ENCODE results near the gene OR1I1. TPM values are rescaled to one million over a fixed set of nuclear protein-coding genes. Genes with fewer than 3 reads are reported as not detected.

OR1I1 gene
- total and polyA plus RNA-seq, 2 of the 4 experiments (the other 2 are of a cell fraction) = not detected

DNA sequence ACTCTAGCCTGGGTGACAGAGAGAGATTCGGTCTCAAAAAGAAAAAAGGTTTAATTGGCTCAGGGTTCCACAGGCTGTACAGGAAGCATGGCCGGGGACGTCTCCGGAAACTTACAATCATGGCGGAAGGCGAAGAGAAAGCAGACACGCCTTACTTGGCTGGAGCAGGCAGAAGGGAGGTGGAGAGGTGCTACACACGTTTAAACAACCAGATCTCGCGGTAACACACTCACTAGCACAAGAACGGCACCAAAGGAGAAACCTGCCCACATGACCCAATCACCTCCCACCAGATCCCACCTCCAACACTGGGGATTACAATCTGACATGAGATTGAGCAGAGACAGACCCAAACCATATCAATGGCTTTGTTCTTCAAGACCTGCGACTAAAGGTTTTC lies 20.0 kb upstream of the OR1I1 start:
- Histone ChIP-seq H2BK15ac (ENCODE audit: low read depth, low read length) (no peak overlapping the region), H2AK5ac (ENCODE audit: low read depth, low read length) (no peak overlapping the region), H3K27ac (ENCODE audit: insufficient read depth, low read length) (no peak overlapping the region), H2AFZ (replicated peaks; ENCODE audit: low read length, poor library complexity) (no peak overlapping the region), H2BK120ac (ENCODE audit: low read depth, low read length) (no peak overlapping the region), H3K4me3 (ENCODE audit: insufficient read depth, low read depth, low read length) (no peak overlapping the region), H3K9ac (ENCODE audit: low read depth, low read length) (no peak overlapping the region), H3K9me1 (ENCODE audit: insufficient read depth, low read length) (no peaks in the 10 kb centered on the region), H4K8ac (ENCODE audit: low read depth in 2 of 2, low read length in 2 of 2) (no peak overlapping the region), H3K18ac (ENCODE audit: low read depth, low read length) (no peak overlapping the region), H3K9me3 (ENCODE audit: control insufficient read depth, insufficient read depth, low read length) (no peaks in the 10 kb centered on the region), H3K79me1 (ENCODE audit: low read depth in 1 of 2, low read length in 2 of 2) (no peaks in the 10 kb centered on the region), H3K4ac (ENCODE audit: low read depth, low read length) (no peak overlapping the region), H3K14ac (replicated peaks; ENCODE audit: low read depth, low read length) (no peak overlapping the region), H2BK5ac (ENCODE audit: low read depth, low read length, poor library complexity, severe bottlenecking) (no peak overlapping the region), H3K36me3 (ENCODE audit: control insufficient read depth, insufficient read depth, low read length) (no peaks in the 10 kb centered on the region), H4K20me1 (ENCODE audit: insufficient read depth, low read length) (no peaks in the 10 kb centered on the region), H3K27me3 (ENCODE audit: control insufficient read depth, insufficient read depth, low read length) (no peaks in the 10 kb centered on the region), H4K91ac (ENCODE audit: insufficient read depth, low read depth, low read length) (no peak overlapping the region), H2BK20ac (ENCODE audit: low read depth, low read length) (no peak overlapping the region), H4K5ac (ENCODE audit: low read depth, low read length) (no peak overlapping the region), H3K56ac (ENCODE audit: extremely low read depth, insufficient read depth, low read length) (no peak overlapping the region), H3K23ac (ENCODE audit: low read depth, low read length) (no peak overlapping the region), H3K4me2 (ENCODE audit: low read depth, low read length) (no peak overlapping the region), H3K4me1 (ENCODE audit: control insufficient read depth, insufficient read depth, low read length) (no peaks in the 10 kb centered on the region), H2AK9ac (replicated peaks; ENCODE audit: low read depth, low read length, poor library complexity) (no peak overlapping the region)
- ATAC-seq (ENCODE audit: low read depth) = no peak
- DNase-seq = no peak
- ChIA-PET POLR2A (ENCODE audit: unreplicated experiment) (no interaction called here), CTCF (no interaction called here)
- dilution Hi-C loops (cut with HindIII; ENCODE audit: low sequenced_read_pairs, unreplicated experiment) (no loop called here), in situ Hi-C loops (cut with MboI; ENCODE audit: low sequenced_read_pairs) (no loop called here), intact Hi-C loops (cut with micrococcal nuclease) (no loop called here)
- no TSS peak for BruUV-seq (replicated peaks)
- TF ChIP-seq RAD21 (IDR thresholded peaks at IDR 0.05; ENCODE audit: low read length) = no peak
- TF ChIP-seq, protein P1, sequence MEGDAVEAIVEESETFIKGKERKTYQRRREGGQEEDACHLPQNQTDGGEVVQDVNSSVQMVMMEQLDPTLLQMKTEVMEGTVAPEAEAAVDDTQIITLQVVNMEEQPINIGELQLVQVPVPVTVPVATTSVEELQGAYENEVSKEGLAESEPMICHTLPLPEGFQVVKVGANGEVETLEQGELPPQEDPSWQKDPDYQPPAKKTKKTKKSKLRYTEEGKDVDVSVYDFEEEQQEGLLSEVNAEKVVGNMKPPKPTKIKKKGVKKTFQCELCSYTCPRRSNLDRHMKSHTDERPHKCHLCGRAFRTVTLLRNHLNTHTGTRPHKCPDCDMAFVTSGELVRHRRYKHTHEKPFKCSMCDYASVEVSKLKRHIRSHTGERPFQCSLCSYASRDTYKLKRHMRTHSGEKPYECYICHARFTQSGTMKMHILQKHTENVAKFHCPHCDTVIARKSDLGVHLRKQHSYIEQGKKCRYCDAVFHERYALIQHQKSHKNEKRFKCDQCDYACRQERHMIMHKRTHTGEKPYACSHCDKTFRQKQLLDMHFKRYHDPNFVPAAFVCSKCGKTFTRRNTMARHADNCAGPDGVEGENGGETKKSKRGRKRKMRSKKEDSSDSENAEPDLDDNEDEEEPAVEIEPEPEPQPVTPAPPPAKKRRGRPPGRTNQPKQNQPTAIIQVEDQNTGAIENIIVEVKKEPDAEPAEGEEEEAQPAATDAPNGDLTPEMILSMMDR (conservative IDR thresholded peaks at IDR 0.05; ENCODE audit: low read depth, low read length) = no peak
- TF ChIP-seq SMC3 (IDR thresholded peaks at IDR 0.05; ENCODE audit: low read depth, low read length) = no peak
- TF ChIP-seq, protein P2, sequence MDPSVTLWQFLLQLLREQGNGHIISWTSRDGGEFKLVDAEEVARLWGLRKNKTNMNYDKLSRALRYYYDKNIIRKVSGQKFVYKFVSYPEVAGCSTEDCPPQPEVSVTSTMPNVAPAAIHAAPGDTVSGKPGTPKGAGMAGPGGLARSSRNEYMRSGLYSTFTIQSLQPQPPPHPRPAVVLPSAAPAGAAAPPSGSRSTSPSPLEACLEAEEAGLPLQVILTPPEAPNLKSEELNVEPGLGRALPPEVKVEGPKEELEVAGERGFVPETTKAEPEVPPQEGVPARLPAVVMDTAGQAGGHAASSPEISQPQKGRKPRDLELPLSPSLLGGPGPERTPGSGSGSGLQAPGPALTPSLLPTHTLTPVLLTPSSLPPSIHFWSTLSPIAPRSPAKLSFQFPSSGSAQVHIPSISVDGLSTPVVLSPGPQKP (IDR thresholded peaks at IDR 0.05; ENCODE audit: borderline replicate concordance, low read depth, low read length) = no peak
- no peak for TF ChIP-seq CHD1 (IDR thresholded peaks at IDR 0.05; ENCODE audit: low read depth, low read length)
- TF ChIP-seq BHLHE40 (IDR thresholded peaks at IDR 0.05; ENCODE audit: low read depth, low read length) = no peak
- TF ChIP-seq RCOR1 (IDR thresholded peaks at IDR 0.05; ENCODE audit: insufficient replicate concordance, low read length) = no peak
- TF ChIP-seq CEBPB (IDR thresholded peaks at IDR 0.05; ENCODE audit: low read depth, low read length) = no peak
- no peak for TF ChIP-seq MXI1 (IDR thresholded peaks at IDR 0.05; ENCODE audit: borderline replicate concordance, low read depth, low read length)
- no peak for TF ChIP-seq FOS (IDR thresholded peaks at IDR 0.05; ENCODE audit: low read depth, low read length)
- no peak for TF ChIP-seq MAZ (IDR thresholded peaks at IDR 0.05; ENCODE audit: borderline replicate concordance, low read depth, low read length)
- TF ChIP-seq MAFK (IDR thresholded peaks at IDR 0.05; ENCODE audit: low read depth, low read length) = no peak
- no peak for TF ChIP-seq RFX5 (IDR thresholded peaks at IDR 0.05; ENCODE audit: low read depth, low read length)
- WGBS, 2 experiments (ENCODE audit: extremely low coverage in 2 of 2, insufficient read length in 1 of 2) = 84% methylated on average over 5 of the region's 12 CpGs; no CpG with 5 or more reads in 1 of the 2 experiments

Data from IMR-90 (cell line).